Keratinocyte (primary cell): ENCODE data around the gene MAPRE3. TPM values are rescaled to one million over a fixed set of nuclear protein-coding genes. Genes with fewer than 3 reads are reported as not detected.

Source experiments
- DNase-seq: peaks from one replicate; pipeline ENCODE4 v3.0.0-alpha.2; 2011; ENCODE audit warnings: low read depth, missing footprints, low spot score
- FAIRE-seq: peaks from 2 replicates; lab custom pipeline; 2011; peaks lifted over from hg19 to GRCh38; lab: Jason Lieb, UNC
- H2AFZ ChIP-seq: 2 replicates; pipeline ENCODE4 v1.6.0; 2012; ENCODE audit warnings: low read length, control low read depth, inconsistent platforms; ENCODE audit not compliant: control insufficient read depth
- H3K27ac ChIP-seq: 2 replicates; pipeline ENCODE4 v1.5.1; 2011; ENCODE audit warnings: low read length; ENCODE audit not compliant: control insufficient read depth, insufficient read depth
- H3K27me3 ChIP-seq: 3 replicates; pipeline ENCODE4 v1.6.0; 2011; ENCODE audit warnings: low read length; ENCODE audit not compliant: control insufficient read depth, insufficient read depth; ENCODE audit errors: extremely low read depth
- H3K36me3 ChIP-seq, 2 experiments: 2 replicates in 1 of 2; 3 replicates in 1 of 2; pipeline ENCODE4 v1.5.1; 2011; ENCODE audit warnings: low read length in 2 of 2, mild to moderate bottlenecking in 1 of 2; ENCODE audit not compliant: control insufficient read depth in 2 of 2, insufficient read depth in 2 of 2; ENCODE audit errors: extremely low read depth in 1 of 2
- H3K4me1 ChIP-seq: 3 replicates; pipeline ENCODE4 v1.5.1; 2011; ENCODE audit warnings: low read length; ENCODE audit not compliant: control insufficient read depth, insufficient read depth; ENCODE audit errors: extremely low read depth
- H3K4me2 ChIP-seq: 3 replicates; pipeline ENCODE4 v1.6.0; 2011; ENCODE audit warnings: low read depth, low read length; ENCODE audit not compliant: control insufficient read depth, insufficient read depth; ENCODE audit errors: extremely low read depth
- H3K4me3 ChIP-seq, 3 experiments: fragments of 200-600 bp in 1 of 3; sonication (generic) in 1 of 3; 2 replicates in 2 of 3; 3 replicates in 1 of 3; pipeline ENCODE4 v1.5.1; 2011 to 2016; ENCODE audit warnings: low read length in 3 of 3, mild to moderate bottlenecking in 3 of 3, control low read depth in 2 of 3, inconsistent platforms in 1 of 3, low read depth in 1 of 3, mixed read lengths in 1 of 3, mixed run types in 1 of 3, moderate library complexity in 1 of 3; ENCODE audit not compliant: control insufficient read depth in 2 of 3, insufficient read depth in 2 of 3; ENCODE audit errors: extremely low read depth in 1 of 3
- H3K79me2 ChIP-seq: 2 replicates; pipeline ENCODE4 v1.6.0; 2012; ENCODE audit warnings: low read length; ENCODE audit not compliant: control insufficient read depth, insufficient read depth
- H3K9ac ChIP-seq: 3 replicates; pipeline ENCODE4 v1.6.0; 2011; ENCODE audit warnings: low read length; ENCODE audit not compliant: control insufficient read depth, insufficient read depth; ENCODE audit errors: extremely low read depth
- H3K9me1 ChIP-seq: 3 replicates; pipeline ENCODE4 v1.6.0; 2011; ENCODE audit warnings: low read length; ENCODE audit not compliant: control insufficient read depth, insufficient read depth; ENCODE audit errors: extremely low read depth
- H3K9me3 ChIP-seq: 2 replicates; pipeline ENCODE4 v1.5.1; 2012; ENCODE audit warnings: low read depth, low read length; ENCODE audit not compliant: control insufficient read depth
- H4K20me1 ChIP-seq: 3 replicates; pipeline ENCODE4 v1.6.0; 2011; ENCODE audit warnings: low read length; ENCODE audit not compliant: control insufficient read depth, insufficient read depth; ENCODE audit errors: extremely low read depth
- CTCF ChIP-seq, 3 experiments: IDR thresholded peaks in 1 of 3; conservative IDR thresholded peaks in 1 of 3; optimal IDR thresholded peaks in 1 of 3; 2 replicates in 2 of 3; 3 replicates in 1 of 3; pipeline versions ENCODE3 to v1.5.1; 2011; ENCODE audit warnings: low read length in 3 of 3, mild to moderate bottlenecking in 3 of 3, moderate library complexity in 2 of 3, control low read depth in 1 of 3, inconsistent platforms in 1 of 3; ENCODE audit not compliant: insufficient read depth in 2 of 3; ENCODE audit errors: extremely low read depth in 1 of 3
- EZH2 ChIP-seq: IDR thresholded peaks from one replicate; pipeline ENCODE4 v1.6.1; 2012; ENCODE audit warnings: inconsistent platforms, mild to moderate bottlenecking, low read length, moderate library complexity
- dilution Hi-C: fragments of 300-500 bp; cut with MboI; formaldehyde crosslinking; loops from one replicate; pipeline ENCODE4 v1.7.0; 2020; ENCODE audit warnings: low sequenced_read_pairs; ENCODE audit not compliant: extremely low pct_ligation_motif_present
- polyA plus RNA-seq, 5 experiments: library from polyadenylated mRNA; depleted of rRNA in 3 of 5; stranded (reverse) in 3 of 5; stranded (forward) in 1 of 5; unstranded in 1 of 5; fragments of >200 nt; gene quantifications; 1 replicate in 1 of 5; 2 replicates in 3 of 5; 3 replicates in 1 of 5; pipeline versions ENCODE4 v1.2.1 to v1.2.3, GENCODE V29; 2011 to 2012; ENCODE audit warnings: missing spikeins in 2 of 5, low read depth in 1 of 5, low replicate concordance in 1 of 5

Gene MAPRE3
- polyA plus RNA-seq, 1 donor (not counting 4 experiments of a cell fraction or from before 2014, with no cell fraction given): 12.6 TPM

- Histone ChIP-seq H3K9ac (no peak overlapping the region), H3K9me1 (no peaks in the 10 kb centered on the region), H3K27ac (no peak overlapping the region), H3K36me3 (no peaks in the 10 kb centered on the region), H3K79me2 (peaks cover 4% of the 10 kb centered on the region), H3K4me2 (no peak overlapping the region), H2AFZ (no peak overlapping the region), H3K4me1 (peaks cover 17% of the 10 kb centered on the region), H3K27me3 (no peaks in the 10 kb centered on the region), H3K9me3 (no peaks in the 10 kb centered on the region), H3K4me3 (no peak overlapping the region), H4K20me1 (no peaks in the 10 kb centered on the region)
- dilution Hi-C loops: no loop called here
- TF ChIP-seq CTCF (optimal IDR thresholded peaks at IDR 0.05 in 1 of 3, IDR thresholded peaks at IDR 0.05 in 1 of 3, conservative IDR thresholded peaks at IDR 0.05 in 1 of 3; ENCODE audit: extremely low read depth in 1 of 3, insufficient read depth in 2 of 3, low read length in 3 of 3): no peak
- TF ChIP-seq EZH2: no peak
- DNase-seq: no peak
- no peak for FAIRE-seq
These were observed 6.6 kb downstream of the MAPRE3 start for GRCh38 chr2:26977012-26977411.

GRCh38 chr2:26978061-26978596, 7.7 kb downstream of the MAPRE3 start:
- dilution Hi-C loops: no loop called here
- no peak overlapping the region for H3K4me3 ChIP-seq
- no peak overlapping the region for H3K9ac ChIP-seq
- DNase-seq (peak; percentile 23), FAIRE-seq (peak; percentile 58)
- H4K20me1 ChIP-seq: no peaks in the 10 kb centered on the region
- H3K27ac ChIP-seq: no peak overlapping the region
- H2AFZ ChIP-seq: no peak overlapping the region
- H3K4me2 ChIP-seq: no peak overlapping the region
- no peaks in the 10 kb centered on the region for H3K9me1 ChIP-seq
- H3K9me3 ChIP-seq: no peaks in the 10 kb centered on the region
- peaks cover 12% of the 10 kb centered on the region for H3K4me1 ChIP-seq
- H3K79me2 ChIP-seq: peaks cover 3% of the 10 kb centered on the region
- no peak for TF ChIP-seq CTCF (optimal IDR thresholded peaks at IDR 0.05 in 1 of 3, IDR thresholded peaks at IDR 0.05 in 1 of 3, conservative IDR thresholded peaks at IDR 0.05 in 1 of 3; ENCODE audit: extremely low read depth in 1 of 3, insufficient read depth in 2 of 3, low read length in 3 of 3)
- no peak for TF ChIP-seq EZH2
- no peaks in the 10 kb centered on the region for H3K27me3 ChIP-seq
- H3K36me3 ChIP-seq: no peaks in the 10 kb centered on the region
